NCI-H345 treated with DMSO at 0.1 percent for 48 hours (cell line): ENCODE measurements around the gene GMCL2.
A peak's percentile ranks its signal among the peaks of the same experiment; 100 is the strongest.

ENCODE experiments used
- DNase-seq: peaks from one replicate; lab custom pipeline; 2025; ENCODE audit not compliant: unreplicated experiment; lab: John Stamatoyannopoulos, UW

Gene GMCL2

DNA sequence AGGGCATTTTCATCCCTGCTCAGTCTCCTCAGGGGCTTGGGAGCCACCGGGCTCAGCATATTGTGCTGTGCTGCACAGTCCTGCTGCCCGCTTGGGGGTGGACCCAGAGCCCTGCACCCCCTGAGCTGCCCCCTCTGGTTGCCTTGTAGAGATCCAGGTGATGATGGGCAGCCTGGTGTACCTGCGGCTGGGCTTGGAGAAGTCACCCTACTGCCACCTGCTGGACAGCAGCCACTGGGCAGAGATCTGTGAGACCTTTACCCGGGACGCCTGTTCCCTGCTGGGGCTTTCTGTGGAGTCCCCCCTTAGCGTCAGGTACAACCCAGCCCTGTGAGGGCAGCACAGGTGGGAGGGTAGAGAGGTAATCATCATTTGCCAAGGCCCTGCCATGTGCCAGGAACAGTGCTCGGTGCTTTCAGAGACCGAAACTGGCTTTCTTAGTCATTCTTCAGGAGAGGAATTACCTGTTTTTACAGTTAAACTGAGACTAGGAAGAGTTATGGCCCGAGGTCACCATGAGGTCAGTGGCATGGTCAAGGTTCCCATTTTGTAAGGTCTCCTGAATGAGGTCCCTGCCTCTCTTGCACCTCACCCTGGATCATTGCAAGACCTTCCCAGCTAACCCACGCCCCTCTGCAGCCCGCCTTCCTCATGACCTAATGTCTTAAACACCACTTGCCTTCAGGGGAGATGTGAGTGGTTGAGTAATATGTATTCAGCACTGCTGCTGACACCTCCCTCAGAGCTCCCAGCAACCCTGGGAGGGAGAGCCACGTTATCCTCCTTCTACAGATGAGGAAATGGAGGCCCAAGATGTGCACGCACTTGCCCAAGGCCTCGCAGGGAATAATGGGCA lies 41.0 kb downstream of the GMCL2 start:
- peak; percentile 53 for DNase-seq

DNA sequence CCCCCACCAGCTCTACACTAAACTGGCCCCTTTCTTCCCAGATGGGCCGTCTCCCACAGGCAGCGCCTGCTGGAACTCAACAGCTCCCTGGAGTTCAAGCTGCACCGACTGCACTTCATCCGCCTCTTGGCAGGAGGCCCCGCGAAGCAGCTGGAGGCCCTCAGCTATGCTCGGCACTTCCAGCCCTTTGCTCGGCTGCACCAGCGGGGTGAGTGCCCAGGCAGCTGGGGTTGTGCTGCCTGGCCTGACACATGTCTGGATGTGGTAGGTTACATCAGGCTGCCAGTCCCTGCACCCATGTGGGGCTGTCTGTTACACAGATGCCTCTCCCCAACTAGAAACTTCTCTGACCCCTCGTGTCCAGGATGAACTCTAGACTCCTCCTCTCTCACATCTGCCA lies 43.3 kb downstream of the GMCL2 start:
- DNase-seq = no peak

DNA sequence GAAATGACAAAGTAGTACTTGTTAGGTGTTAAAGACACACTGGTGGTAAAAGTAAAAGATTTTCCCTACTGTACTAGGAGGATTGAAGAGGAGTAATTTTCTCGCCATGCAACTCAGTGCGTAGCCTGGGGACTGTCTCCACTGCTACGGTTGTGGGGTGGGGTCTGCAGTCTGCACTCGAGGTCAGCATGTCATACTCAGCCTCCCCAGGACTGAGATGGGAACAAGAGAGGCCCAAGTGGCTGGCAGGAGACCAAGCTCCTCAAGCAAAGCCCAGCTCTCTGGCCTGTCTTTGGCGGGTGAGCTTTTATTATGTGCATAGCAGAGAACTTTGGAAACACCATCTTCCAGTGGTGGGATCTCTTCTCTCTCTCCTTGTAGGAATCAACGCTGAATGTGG lies 43.9 kb downstream of the GMCL2 start:
- DNase-seq = no peak

DNA sequence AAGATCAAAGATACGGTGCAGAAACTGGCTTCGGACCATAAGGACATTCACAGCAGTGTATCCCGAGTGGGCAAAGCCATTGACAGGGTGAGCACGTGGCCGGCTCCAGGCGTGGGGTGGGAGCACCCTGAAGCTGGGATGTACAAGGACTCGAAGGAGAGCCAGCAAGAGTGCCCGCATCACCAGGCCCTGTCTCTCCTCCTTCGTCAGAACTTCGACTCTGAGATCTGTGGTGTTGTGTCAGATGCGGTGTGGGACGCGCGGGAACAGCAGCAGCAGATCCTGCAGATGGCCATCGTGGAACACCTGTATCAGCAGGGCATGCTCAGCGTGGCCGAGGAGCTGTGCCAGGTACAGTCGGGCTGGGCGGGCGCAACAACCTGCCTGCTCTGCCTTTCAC lies 44.5 kb downstream of the GMCL2 start:
- no peak for DNase-seq

DNA sequence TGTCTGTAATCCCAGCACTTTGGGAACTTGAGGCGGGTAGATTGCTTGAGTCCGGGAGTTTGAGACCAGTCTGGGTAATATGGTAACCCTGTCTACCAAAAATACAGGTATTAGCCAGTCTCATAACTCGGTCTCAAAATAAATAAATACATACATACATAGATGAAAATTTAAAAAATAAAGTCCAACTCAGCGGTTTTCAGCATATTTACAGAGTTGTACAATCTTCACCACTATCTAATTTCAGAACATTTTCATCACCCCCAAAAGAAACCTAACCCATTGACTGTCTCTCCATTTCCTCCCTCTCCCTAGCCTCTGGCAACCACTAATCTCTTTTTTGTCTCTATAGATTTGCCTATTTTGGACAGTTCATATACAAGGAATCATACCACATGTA lies 45.6 kb downstream of the GMCL2 start:
- DNase-seq = no peak

DNA sequence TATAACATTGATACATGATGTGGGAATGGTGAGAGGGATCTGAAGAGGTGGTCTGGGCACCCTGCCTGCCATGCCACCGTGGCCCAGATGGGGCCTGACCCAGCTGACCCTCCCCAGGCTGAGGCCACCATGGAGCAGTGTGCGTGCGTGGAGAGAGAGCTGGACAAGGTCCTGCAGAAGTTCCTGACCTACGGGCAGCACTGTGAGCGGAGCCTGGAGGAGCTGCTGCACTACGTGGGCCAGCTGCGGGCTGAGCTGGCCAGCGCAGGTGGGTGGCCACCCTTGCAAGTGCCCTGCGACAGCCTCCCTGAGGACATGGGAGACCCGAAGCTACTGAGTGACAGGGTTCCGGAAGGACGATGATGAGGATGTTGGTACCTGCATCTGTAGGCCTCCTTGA lies 49.2 kb downstream of the GMCL2 start:
- no peak for DNase-seq

DNA sequence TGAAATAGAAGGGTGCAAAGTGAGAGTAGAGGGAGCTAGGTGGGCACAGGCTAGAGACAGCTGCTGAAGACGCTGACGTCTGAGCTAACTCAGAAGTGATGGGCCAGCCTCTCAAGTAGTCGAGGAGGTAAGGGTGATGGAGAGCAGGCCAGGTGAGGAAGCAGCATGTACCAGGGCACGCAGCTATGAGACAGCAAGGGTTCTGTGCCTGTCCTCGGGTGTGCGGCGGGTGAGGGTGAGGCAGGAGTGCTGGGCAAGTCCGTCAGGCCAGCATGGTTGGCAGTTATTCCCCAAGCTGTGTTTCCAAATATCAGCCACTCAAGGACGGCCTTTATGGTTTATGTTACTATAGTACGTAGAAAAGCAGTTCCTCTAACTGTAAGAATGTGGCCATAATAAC lies 50.2 kb downstream of the GMCL2 start:
- DNase-seq = no peak
